GM12872 (cell line): ENCODE results near the gene HRH3.

Source experiments
- CTCF ChIP-seq: IDR thresholded peaks from 3 replicates; pipeline ENCODE4 v1.5.1; 2011; ENCODE audit warnings: low read depth, mild to moderate bottlenecking, low read length, moderate library complexity; ENCODE audit not compliant: insufficient read depth

The HRH3 gene

GRCh38 chr20:62224113-62224855, 4.2 kb upstream of the HRH3 start:
- TF ChIP-seq CTCF: no peak

GRCh38 chr20:62223571-62223970, 3.5 kb upstream of the HRH3 start:
- TF ChIP-seq CTCF: no peak

GRCh38 chr20:62222972-62223371, 2.9 kb upstream of the HRH3 start:
- TF ChIP-seq CTCF: no peak

- TF ChIP-seq CTCF: no peak
Observed at GRCh38 chr20:62222266-62222850, 2.3 kb upstream of the HRH3 start.

GRCh38 chr20:62220666-62221568, 839 bp upstream of the HRH3 start:
- TF ChIP-seq CTCF: no peak

- no peak for TF ChIP-seq CTCF
Observed at GRCh38 chr20:62219101-62219991, 732 bp downstream of the HRH3 start.
